ENCODE measurements around the gene MPDU1.
A peak's percentile ranks its signal among the peaks of the same experiment; 100 is the strongest.

MPDU1 gene

GRCh38 chr17:7606280-7606679 is 22.6 kb downstream of the MPDU1 start:
- H3K4me3 ChIP-seq (ENCODE audit: low read depth, low read length): no peak overlapping the region
- ChIA-PET CTCF (interaction anchor here (1.7 to 2.3 kb wide), 2 partner anchors 8 to 17 kb away, joined by 9 to 14 read pairs; partner anchors contain the start of genes FXR2 and SOX15), POLR2A (no interaction called here)
- TF ChIP-seq, protein P1, sequence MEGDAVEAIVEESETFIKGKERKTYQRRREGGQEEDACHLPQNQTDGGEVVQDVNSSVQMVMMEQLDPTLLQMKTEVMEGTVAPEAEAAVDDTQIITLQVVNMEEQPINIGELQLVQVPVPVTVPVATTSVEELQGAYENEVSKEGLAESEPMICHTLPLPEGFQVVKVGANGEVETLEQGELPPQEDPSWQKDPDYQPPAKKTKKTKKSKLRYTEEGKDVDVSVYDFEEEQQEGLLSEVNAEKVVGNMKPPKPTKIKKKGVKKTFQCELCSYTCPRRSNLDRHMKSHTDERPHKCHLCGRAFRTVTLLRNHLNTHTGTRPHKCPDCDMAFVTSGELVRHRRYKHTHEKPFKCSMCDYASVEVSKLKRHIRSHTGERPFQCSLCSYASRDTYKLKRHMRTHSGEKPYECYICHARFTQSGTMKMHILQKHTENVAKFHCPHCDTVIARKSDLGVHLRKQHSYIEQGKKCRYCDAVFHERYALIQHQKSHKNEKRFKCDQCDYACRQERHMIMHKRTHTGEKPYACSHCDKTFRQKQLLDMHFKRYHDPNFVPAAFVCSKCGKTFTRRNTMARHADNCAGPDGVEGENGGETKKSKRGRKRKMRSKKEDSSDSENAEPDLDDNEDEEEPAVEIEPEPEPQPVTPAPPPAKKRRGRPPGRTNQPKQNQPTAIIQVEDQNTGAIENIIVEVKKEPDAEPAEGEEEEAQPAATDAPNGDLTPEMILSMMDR (IDR thresholded peaks at IDR 0.05; ENCODE audit: insufficient read depth, low read length, missing control alignments): no peak
- DNase-seq (ENCODE audit: low read depth, low spot score): no peak

GRCh38 chr17:7610641-7611040 is 27.0 kb downstream of the MPDU1 start:
- no peak overlapping the region for H3K4me3 ChIP-seq (ENCODE audit: low read depth, low read length)
- no peak for DNase-seq (ENCODE audit: low read depth, low spot score)
- POLR2A ChIA-PET: no interaction called here
- CTCF ChIA-PET: interaction anchor here (0.6 to 8.1 kb wide), 8 partner anchors 10 to 700 kb away, joined by 3 to 61 read pairs (median 6); partner anchors contain the start of genes SHBG, SOX15, TP53 and WRAP53
- TF ChIP-seq, protein P1 (IDR thresholded peaks at IDR 0.05; ENCODE audit: insufficient read depth, low read length, missing control alignments): no peak

- CTCF ChIA-PET: interaction anchor here (0.9 to 8.1 kb wide), 10 partner anchors 13 to 76 kb away, joined by 3 to 61 read pairs (median 4); partner anchors contain the start of genes SHBG, SOX15, TP53 and WRAP53
- POLR2A ChIA-PET: interaction anchor here (0.8 to 1.8 kb wide), 3 partner anchors 11 to 22 kb away, joined by 3 to 5 read pairs (median 3); partner anchors contain the start of genes SAT2 and SOX15
- no peak for DNase-seq (ENCODE audit: low read depth, low spot score)
- TF ChIP-seq, protein P1 (IDR thresholded peaks at IDR 0.05; ENCODE audit: insufficient read depth, low read length, missing control alignments): no peak
- H3K4me3 ChIP-seq (ENCODE audit: low read depth, low read length): no peak overlapping the region
Observed at GRCh38 chr17:7611635-7612293, 28.1 kb downstream of the MPDU1 start.

DNA sequence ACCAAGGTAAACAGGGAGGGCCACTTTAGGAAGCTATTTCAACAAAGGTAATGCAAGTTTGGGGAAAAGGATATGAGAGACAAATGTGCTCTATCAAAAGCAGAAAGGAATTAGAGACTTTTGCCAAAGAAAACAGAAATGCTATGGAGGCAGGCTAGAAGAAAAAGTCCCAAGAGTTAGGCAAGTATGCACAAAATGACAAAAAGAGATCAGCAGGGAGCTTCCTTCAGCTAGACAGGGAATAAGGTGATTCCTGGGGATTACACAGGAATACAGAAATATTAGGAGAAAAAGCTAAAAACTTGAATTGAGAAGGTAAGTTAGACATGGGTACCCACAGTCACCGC is 28.6 kb downstream of the MPDU1 start:
- peak overlapping the region; percentile 21; the same call in 1 of the 2 replicates for H3K4me3 ChIP-seq (ENCODE audit: low read depth, low read length)
- POLR2A ChIA-PET: interaction anchor here (0.8 to 1.8 kb wide), 3 partner anchors 11 to 23 kb away, joined by 3 to 5 read pairs (median 3); partner anchors contain the start of genes SAT2 and SOX15
- CTCF ChIA-PET: interaction anchor here (0.9 to 8.1 kb wide), 8 partner anchors 15 to 75 kb away, joined by 3 to 61 read pairs (median 6); partner anchors contain the start of genes SHBG, SOX15, TP53 and WRAP53
- TF ChIP-seq, protein P1 (IDR thresholded peaks at IDR 0.05; ENCODE audit: insufficient read depth, low read length, missing control alignments): no peak
- no peak for DNase-seq (ENCODE audit: low read depth, low spot score)

DNA sequence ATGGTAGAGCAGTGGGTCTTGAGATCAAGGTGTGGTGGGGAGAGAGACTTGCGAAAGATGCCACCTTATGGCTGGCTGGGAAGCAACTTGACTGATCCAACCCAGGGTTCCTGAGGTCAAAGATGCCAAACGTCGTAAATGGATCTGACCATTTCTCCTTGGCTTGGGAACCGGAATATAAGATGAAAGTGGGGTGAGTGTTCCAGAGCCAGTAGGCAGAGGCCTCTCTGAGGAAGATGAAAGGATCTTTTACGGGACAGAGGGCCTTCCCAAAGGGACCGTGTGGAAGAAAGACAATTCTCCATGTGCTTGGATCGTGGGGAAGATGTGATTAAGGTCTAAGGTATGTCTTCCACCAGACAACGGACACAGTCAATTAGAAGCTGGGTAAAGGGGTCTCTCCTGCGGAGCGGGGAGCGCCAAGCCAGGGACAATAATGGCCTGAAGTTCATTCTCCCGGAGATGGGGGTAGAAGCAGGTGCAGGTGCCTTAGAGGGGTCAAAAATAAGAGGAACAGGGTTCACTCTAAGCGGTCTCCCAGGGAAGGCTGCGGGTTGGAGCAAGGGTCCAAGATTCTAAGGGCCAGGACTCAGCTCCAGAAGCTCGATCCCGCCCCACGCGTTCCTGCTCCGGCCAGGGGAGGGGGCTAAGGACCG is 30.2 kb downstream of the MPDU1 start:
- DNase-seq (ENCODE audit: low read depth, low spot score): no peak
- CTCF ChIA-PET: interaction anchor here (0.8 to 8.1 kb wide), 9 partner anchors 9 to 73 kb away, joined by 3 to 67 read pairs (median 7); partner anchors contain the start of genes ATP1B2, SAT2, SHBG and SOX15
- POLR2A ChIA-PET: interaction anchor here (1.2 to 2.3 kb wide), 5 partner anchors 14 to 73 kb away, joined by 3 to 14 read pairs (median 4); partner anchors contain the start of genes SAT2 and TP53
- TF ChIP-seq, protein P1 (IDR thresholded peaks at IDR 0.05; ENCODE audit: insufficient read depth, low read length, missing control alignments): no peak
- H3K4me3 ChIP-seq (ENCODE audit: low read depth, low read length): peak overlapping the region; percentile 87
